ENCODE data around the gene EIF2D.

DNA sequence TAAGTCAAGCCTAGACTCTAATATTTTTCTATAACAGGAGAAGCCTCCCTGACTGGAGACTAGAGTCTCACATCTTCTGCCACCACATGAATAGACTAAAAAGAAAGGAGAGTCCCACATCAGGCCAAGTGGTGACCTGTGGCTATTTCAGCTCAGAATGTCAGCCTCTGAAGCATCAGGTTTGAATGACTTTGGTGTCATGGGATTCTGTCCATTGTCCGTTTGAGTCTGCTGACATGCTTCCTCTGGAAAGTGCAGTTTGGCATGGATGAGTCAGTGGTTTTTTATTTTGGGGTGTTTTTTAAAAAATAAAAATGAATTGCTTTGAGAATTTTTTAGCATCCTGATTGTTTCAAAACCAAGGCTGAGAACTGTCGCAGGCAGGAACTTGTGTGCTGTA is 42.6 kb upstream of the EIF2D start:
- TF ChIP-seq, protein P1, sequence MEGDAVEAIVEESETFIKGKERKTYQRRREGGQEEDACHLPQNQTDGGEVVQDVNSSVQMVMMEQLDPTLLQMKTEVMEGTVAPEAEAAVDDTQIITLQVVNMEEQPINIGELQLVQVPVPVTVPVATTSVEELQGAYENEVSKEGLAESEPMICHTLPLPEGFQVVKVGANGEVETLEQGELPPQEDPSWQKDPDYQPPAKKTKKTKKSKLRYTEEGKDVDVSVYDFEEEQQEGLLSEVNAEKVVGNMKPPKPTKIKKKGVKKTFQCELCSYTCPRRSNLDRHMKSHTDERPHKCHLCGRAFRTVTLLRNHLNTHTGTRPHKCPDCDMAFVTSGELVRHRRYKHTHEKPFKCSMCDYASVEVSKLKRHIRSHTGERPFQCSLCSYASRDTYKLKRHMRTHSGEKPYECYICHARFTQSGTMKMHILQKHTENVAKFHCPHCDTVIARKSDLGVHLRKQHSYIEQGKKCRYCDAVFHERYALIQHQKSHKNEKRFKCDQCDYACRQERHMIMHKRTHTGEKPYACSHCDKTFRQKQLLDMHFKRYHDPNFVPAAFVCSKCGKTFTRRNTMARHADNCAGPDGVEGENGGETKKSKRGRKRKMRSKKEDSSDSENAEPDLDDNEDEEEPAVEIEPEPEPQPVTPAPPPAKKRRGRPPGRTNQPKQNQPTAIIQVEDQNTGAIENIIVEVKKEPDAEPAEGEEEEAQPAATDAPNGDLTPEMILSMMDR (IDR thresholded peaks at IDR 0.05) = no peak
- no peak for TF ChIP-seq POLR2AphosphoS5 (IDR thresholded peaks at IDR 0.05)
- no peak for TF ChIP-seq POLR2A (IDR thresholded peaks at IDR 0.05)

Measured in transverse colon (tissue), 4 donors.